K562 (cell line): Measurements from ENCODE around the gene U2SURP. TPM values are rescaled to one million over a fixed set of nuclear protein-coding genes. Genes with fewer than 3 reads are reported as not detected.

Experiments used
- ATAC-seq: fragments of 200-7000 bp; cut with Tn5 transposase; 3 replicates; pipeline ENCODE4 v1.9.1; 2020; ENCODE audit warnings: moderate library complexity
- BruUV-seq: library from RNA; stranded (reverse); fragments of 400-500 nt; replicated peaks from 2 replicates; lab custom pipeline; 2021; lab: Mats Ljungman, UMichigan
- CTCF ChIA-PET: fragments of 300-600 bp; formaldehyde crosslinking; extraction: SDS; loops from one replicate; lab custom pipeline; 2021; ENCODE audit warnings: low intra/inter-chr PET ratio; lab: Yijun Ruan, JAX
- POLR2A ChIA-PET: fragments of 300-600, 350-650 bp; sonication (Branson Sonifier 250); formaldehyde crosslinking; extraction: SDS; loops from one replicate; lab custom pipeline; 2021; ENCODE audit warnings: antibody characterized with exemption, inconsistent platforms; lab: Yijun Ruan, JAX
- DNase-seq, 4 experiments: peaks; one replicate each; pipeline versions ENCODE4 v3.0.0 to v3.0.0-alpha.2; 2011 to 2018; ENCODE audit warnings: low spot score in 3 of 4, mixed read lengths in 3 of 4; ENCODE audit errors: extremely low read depth in 1 of 4
- FAIRE-seq: peaks from 2 replicates; lab custom pipeline; 2011; peaks lifted over from hg19 to GRCh38; lab: Jason Lieb, UNC
- H2AFZ ChIP-seq: 2 replicates; pipeline ENCODE4 v1.6.0; 2011; ENCODE audit warnings: low read depth, low read length, control low read depth, inconsistent platforms
- H3K27ac ChIP-seq: fragments of 200-600 bp; 3 replicates; pipeline ENCODE4 v1.8.0; 2011; ENCODE audit warnings: low read depth, mild to moderate bottlenecking, control low read depth, inconsistent platforms, low read length, moderate library complexity, mixed read lengths; ENCODE audit errors: extremely low read depth
- H3K27me3 ChIP-seq, 2 experiments: fragments of 300-600 bp in 1 of 2; 2 replicates in 1 of 2; 3 replicates in 1 of 2; pipeline versions ENCODE4 v1.6.0 to v1.8.0; 2011; ENCODE audit warnings: inconsistent platforms in 2 of 2, low read length in 2 of 2, mild to moderate bottlenecking in 1 of 2, mixed read lengths in 1 of 2, moderate library complexity in 1 of 2; ENCODE audit not compliant: control insufficient read depth in 2 of 2, insufficient read depth in 2 of 2
- H3K36me3 ChIP-seq: fragments of 300-600 bp; 3 replicates; pipeline ENCODE4 v1.8.0; 2011; ENCODE audit warnings: mild to moderate bottlenecking, low read length, inconsistent platforms; ENCODE audit not compliant: control insufficient read depth, insufficient read depth
- H3K4me1 ChIP-seq, 2 experiments: fragments of 200-600 bp in 1 of 2; replicated peaks in 1 of 2; 2 replicates in 1 of 2; 3 replicates in 1 of 2; pipeline versions ENCODE4 v1.5.1 to v1.8.0; 2011; ENCODE audit warnings: inconsistent platforms in 2 of 2, low read length in 2 of 2, mild to moderate bottlenecking in 1 of 2, mixed read lengths in 1 of 2, moderate library complexity in 1 of 2; ENCODE audit not compliant: control insufficient read depth in 2 of 2, insufficient read depth in 2 of 2
- H3K4me2 ChIP-seq: 2 replicates; pipeline ENCODE4 v1.6.1; 2011; ENCODE audit warnings: low read length, control low read depth, inconsistent platforms, mixed read lengths; ENCODE audit not compliant: insufficient read depth
- H3K4me3 ChIP-seq: fragments of 200-600 bp; sonication (generic), shearing (Covaris generic); 2 replicates; pipeline ENCODE4 v1.5.1; 2016; ENCODE audit warnings: control low read depth, inconsistent platforms
- H3K79me2 ChIP-seq: fragments of 200-600 bp; 3 replicates; pipeline ENCODE4 v1.8.0; 2011; ENCODE audit warnings: low read length, inconsistent platforms; ENCODE audit not compliant: control insufficient read depth, insufficient read depth
- H3K9ac ChIP-seq, 2 experiments: 2 replicates each; pipeline versions ENCODE4 v1.6.0 to v1.6.1; 2011; ENCODE audit warnings: low read depth in 2 of 2, low read length in 2 of 2, control low read depth in 1 of 2, inconsistent platforms in 1 of 2, mild to moderate bottlenecking in 1 of 2, mixed read lengths in 1 of 2; ENCODE audit not compliant: insufficient read depth in 1 of 2
- H3K9me1 ChIP-seq: one replicate; pipeline ENCODE4 v1.6.0; 2011; ENCODE audit warnings: inconsistent platforms, mild to moderate bottlenecking, low read length, moderate library complexity; ENCODE audit not compliant: control insufficient read depth, insufficient read depth
- H3K9me3 ChIP-seq: replicated peaks from 2 replicates; pipeline ENCODE4 v1.5.1; 2011; ENCODE audit warnings: low read depth, low read length, inconsistent platforms; ENCODE audit not compliant: control insufficient read depth, insufficient read depth
- H4K20me1 ChIP-seq: replicated peaks from 2 replicates; pipeline ENCODE4 v1.6.1; 2011; ENCODE audit warnings: low read length, inconsistent platforms, mixed read lengths; ENCODE audit not compliant: control insufficient read depth, insufficient read depth
- ARID1B ChIP-seq: fragments of 450-650 bp; IDR thresholded peaks from 2 replicates; pipeline ENCODE4 v1.6.1; 2016; ENCODE audit warnings: antibody characterized with exemption, mild to moderate bottlenecking, inconsistent platforms
- CCNT2 ChIP-seq: IDR thresholded peaks from 2 replicates; pipeline ENCODE4 v1.6.1; 2011; ENCODE audit warnings: borderline replicate concordance, low read depth, mild to moderate bottlenecking, moderate library complexity, mixed read lengths, low read length; ENCODE audit not compliant: insufficient read length; ENCODE audit errors: extremely low read depth
- FOXK1 ChIP-seq: sonication (generic); formaldehyde crosslinking; IDR thresholded peaks from 2 replicates; pipeline ENCODE4 v1.8.0; 2022; ENCODE audit warnings: missing genetic modification reagents, mild to moderate bottlenecking, borderline replicate concordance
- NFIX ChIP-seq: fragments of 250-450 bp; sonication (Bioruptor Pico); IDR thresholded peaks from 2 replicates; pipeline ENCODE4 v1.4.0; 2020; ENCODE audit warnings: low read depth, mild to moderate bottlenecking, moderate library complexity
- PHF20 ChIP-seq: fragments of 450-650 bp; IDR thresholded peaks from 2 replicates; pipeline ENCODE4 v1.6.1; 2018; ENCODE audit not compliant: partially characterized antibody
- PYGO2 ChIP-seq: fragments of 450-650 bp; IDR thresholded peaks from 2 replicates; pipeline ENCODE4 v1.6.1; 2016; ENCODE audit warnings: mild to moderate bottlenecking, missing genetic modification characterization, moderate library complexity, missing compliant biosample characterization
- RBM14 ChIP-seq: fragments of 200-400 bp; formaldehyde crosslinking; IDR thresholded peaks from 2 replicates; pipeline ENCODE4 v1.6.1; 2018; ENCODE audit warnings: low read depth, mild to moderate bottlenecking, low read length, moderate library complexity, borderline replicate concordance; ENCODE audit not compliant: insufficient read depth
- RBM22 ChIP-seq: fragments of 200-400 bp; formaldehyde crosslinking; IDR thresholded peaks from 2 replicates; pipeline ENCODE4 v1.6.1; 2018; ENCODE audit warnings: low read length, low read depth; ENCODE audit not compliant: poor library complexity, severe bottlenecking
- RFX7 ChIP-seq: fragments of 250-450 bp; sonication (Bioruptor Pico); IDR thresholded peaks from 2 replicates; pipeline ENCODE4 v1.5.1; 2021; ENCODE audit warnings: mild to moderate bottlenecking
- SMAD3 ChIP-seq: fragments of 450-650 bp; formaldehyde crosslinking; conservative IDR thresholded peaks from 2 replicates; pipeline ENCODE4 v1.4.0; 2020; ENCODE audit warnings: mild to moderate bottlenecking
- SMARCB1 ChIP-seq: IDR thresholded peaks from 2 replicates; pipeline ENCODE4 v1.6.1; 2011; ENCODE audit warnings: improper control_type of control experiment, low read depth; ENCODE audit not compliant: insufficient read length
- ZKSCAN1 ChIP-seq: fragments of 150-350 bp; IDR thresholded peaks from 2 replicates; pipeline ENCODE4 v1.6.1; 2016; ENCODE audit warnings: low read depth, low read length
- WGBS: fragments of 100-300 bp; shearing (Covaris generic); methylation state at CpG from one replicate; pipeline ENCODE4 v1.1.6; 2016; ENCODE audit warnings: low coverage, mixed read lengths; ENCODE audit not compliant: insufficient coverage; ENCODE audit errors: missing lambda C conversion rate; 5-methylcytosine and 5-hydroxymethylcytosine counted together
- in situ Hi-C: fragments of 300-500 bp; cut with MboI; formaldehyde crosslinking; loops from 4 replicates; pipeline ENCODE4 v1.15.0; 2018; ENCODE audit warnings: inconsistent platforms, mixed read lengths
- intact Hi-C: fragments of 100-400 bp; cut with micrococcal nuclease; formaldehyde crosslinking; loops from 2 replicates; pipeline ENCODE4 v1.14.2; 2022
- polyA plus RNA-seq, 8 experiments: library from polyadenylated mRNA; depleted of rRNA in 4 of 8; stranded (reverse) in 5 of 8; unstranded in 3 of 8; fragments of >200 nt; fragmentation: Nextera tagmentation in 2 of 8; fragmentation: Illumina TruSeq in 1 of 8; extraction: Ambion mirVana in 2 of 8; extraction: Trizol in 1 of 8; gene quantifications; 2 replicates each; pipeline versions ENCODE4 v1.2.1 to v1.2.3, GENCODE V29; 2011 to 2014; ENCODE audit warnings: inconsistent platforms in 1 of 8, missing spikeins in 1 of 8
- total RNA-seq, 7 experiments: library from RNA; depleted of rRNA in 6 of 7; stranded (reverse); fragments of >200 nt in 6 of 7; fragmentation: Illumina TruSeq in 2 of 7; extraction: Trizol in 2 of 7; gene quantifications; 2 replicates each; pipeline versions ENCODE4 v1.2.1 to v1.2.3, GENCODE V29; 2011 to 2021; ENCODE audit warnings: low replicate concordance in 1 of 7
- TF ChIP-seq, protein P1 (sequence below): fragments of 450-650 bp; IDR thresholded peaks from 2 replicates; pipeline ENCODE4 v1.6.1; 2016; ENCODE audit warnings: antibody characterized with exemption
- TF ChIP-seq, protein P2 (sequence below): fragments of 250-450 bp; sonication (Bioruptor Pico); IDR thresholded peaks from 2 replicates; pipeline ENCODE4 v1.8.0; 2021; ENCODE audit warnings: mild to moderate bottlenecking, moderate library complexity
- TF ChIP-seq, protein P3 (sequence below), 2 experiments: fragments of 450-650 bp in 1 of 2; sonication (generic) in 1 of 2; formaldehyde crosslinking in 1 of 2; IDR thresholded peaks in 1 of 2; conservative IDR thresholded peaks in 1 of 2; 2 replicates each; pipeline versions ENCODE4 v1.6.1 to v1.8.1; 2016 to 2023; ENCODE audit warnings: mild to moderate bottlenecking in 2 of 2, moderate library complexity in 2 of 2, inconsistent platforms in 1 of 2, missing genetic modification reagents in 1 of 2

The U2SURP gene
- total and polyA plus RNA-seq, 9 of the 15 experiments (the other 6 are each of a cell fraction or from before 2014, with no cell fraction given) = 128 to 322 (median 191) TPM

GRCh38 chr3:143065364-143065763 lies 64.0 kb downstream of the U2SURP start (continued):
- TF ChIP-seq NFIX (no peak), SMAD3 (no peak), CCNT2 (no peak), ARID1B (no peak), ZKSCAN1 (no peak)

- FAIRE-seq = no peak
- intact Hi-C loops (loop anchor here (5.0 kb wide), 1 partner anchor 606 kb away; no protein-coding TSS in a partner anchor), in situ Hi-C loops (no loop called here)
- BruUV-seq = no TSS peak
- TF ChIP-seq, protein P1, sequence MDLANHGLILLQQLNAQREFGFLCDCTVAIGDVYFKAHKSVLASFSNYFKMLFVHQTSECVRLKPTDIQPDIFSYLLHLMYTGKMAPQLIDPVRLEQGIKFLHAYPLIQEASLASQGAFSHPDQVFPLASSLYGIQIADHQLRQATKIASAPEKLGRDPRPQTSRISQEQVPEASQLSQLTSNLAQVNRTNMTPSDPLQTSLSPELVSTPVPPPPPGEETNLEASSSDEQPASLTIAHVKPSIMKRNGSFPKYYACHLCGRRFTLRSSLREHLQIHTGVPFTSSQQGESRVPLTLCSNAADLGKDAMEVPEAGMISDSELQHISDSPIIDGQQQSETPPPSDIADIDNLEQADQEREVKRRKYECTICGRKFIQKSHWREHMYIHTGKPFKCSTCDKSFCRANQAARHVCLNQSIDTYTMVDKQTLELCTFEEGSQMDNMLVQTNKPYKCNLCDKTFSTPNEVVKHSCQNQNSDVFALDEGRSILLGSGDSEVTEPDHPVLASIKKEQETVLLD = no peak
- TF ChIP-seq PHF20 (no peak), RBM22 (peak; percentile 1), SMARCB1 (no peak), PYGO2 (tag) (no peak), RFX7 (CRISPR knock-in tag) (no peak), RBM14 (no peak), FOXK1 (CRISPR knock-in tag) (no peak)
- TF ChIP-seq, protein P2, sequence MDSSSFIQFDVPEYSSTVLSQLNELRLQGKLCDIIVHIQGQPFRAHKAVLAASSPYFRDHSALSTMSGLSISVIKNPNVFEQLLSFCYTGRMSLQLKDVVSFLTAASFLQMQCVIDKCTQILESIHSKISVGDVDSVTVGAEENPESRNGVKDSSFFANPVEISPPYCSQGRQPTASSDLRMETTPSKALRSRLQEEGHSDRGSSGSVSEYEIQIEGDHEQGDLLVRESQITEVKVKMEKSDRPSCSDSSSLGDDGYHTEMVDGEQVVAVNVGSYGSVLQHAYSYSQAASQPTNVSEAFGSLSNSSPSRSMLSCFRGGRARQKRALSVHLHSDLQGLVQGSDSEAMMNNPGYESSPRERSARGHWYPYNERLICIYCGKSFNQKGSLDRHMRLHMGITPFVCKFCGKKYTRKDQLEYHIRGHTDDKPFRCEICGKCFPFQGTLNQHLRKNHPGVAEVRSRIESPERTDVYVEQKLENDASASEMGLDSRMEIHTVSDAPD = no peak
- TF ChIP-seq, protein P3, sequence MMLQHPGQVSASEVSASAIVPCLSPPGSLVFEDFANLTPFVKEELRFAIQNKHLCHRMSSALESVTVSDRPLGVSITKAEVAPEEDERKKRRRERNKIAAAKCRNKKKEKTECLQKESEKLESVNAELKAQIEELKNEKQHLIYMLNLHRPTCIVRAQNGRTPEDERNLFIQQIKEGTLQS (IDR thresholded peaks at IDR 0.05) = peak; percentile 29; the same call in 1 of the 2 replicates
- TF ChIP-seq, protein P3 (CRISPR knock-in tag; conservative IDR thresholded peaks at IDR 0.05) = no peak
- H3K4me1 ChIP-seq = peaks cover 0 to 5% of the 10 kb centered on the region in 2 experiments; a peak in 2 of 5 replicates
- DNase-seq = no peak
- H3K27me3 ChIP-seq = no peaks in the 10 kb centered on the region
- no peak overlapping the region for H3K9ac ChIP-seq
- ChIA-PET CTCF (no interaction called here), POLR2A (interaction anchor here (1.0 to 1.5 kb wide), 3 partner anchors 9 to 19 kb away, joined by 3 to 4 read pairs (median 3); no protein-coding TSS in a partner anchor)
- no peak overlapping the region for H3K4me2 ChIP-seq
- no peaks in the 10 kb centered on the region for H4K20me1 ChIP-seq
- no peak; the same call in 2 of the 3 replicates for ATAC-seq
- H3K27ac ChIP-seq = no peak overlapping the region
- H3K4me3 ChIP-seq = no peak overlapping the region
- H2AFZ ChIP-seq = no peak overlapping the region
- H3K9me3 ChIP-seq = no peaks in the 10 kb centered on the region
- 76% methylated on average over 4 of the region's 4 CpGs for WGBS
- H3K36me3 ChIP-seq = peaks cover 20% of the 10 kb centered on the region; the same call in 1 of the 3 replicates
- no peaks in the 10 kb centered on the region for H3K9me1 ChIP-seq
- H3K79me2 ChIP-seq = no peaks in the 10 kb centered on the region
These were observed 64.7 kb downstream of the U2SURP start for GRCh38 chr3:143066033-143066432.
